H1 (cell line): ENCODE measurements around the gene ARFGEF3. TPM values are rescaled to one million over a fixed set of nuclear protein-coding genes. Genes with fewer than 3 reads are reported as not detected.

Source experiments
- CTCF ChIA-PET: fragments of 300-600 bp; sonication (Branson Sonifier 250); formaldehyde crosslinking; loops from one replicate; lab custom pipeline; 2021; ENCODE audit not compliant: partially characterized antibody; lab: Charles Lee
- POLR2A ChIA-PET: fragments of 300-600 bp; sonication (Branson Sonifier 250); formaldehyde crosslinking; loops from one replicate; lab custom pipeline; 2021; ENCODE audit warnings: inconsistent platforms; ENCODE audit not compliant: partially characterized antibody; lab: Charles Lee
- DNase-seq, 2 experiments: peaks; one replicate each; pipeline versions ENCODE4 v3.0.0 to v3.0.0-alpha.2; 2010 to 2022; ENCODE audit warnings: low spot score in 2 of 2, low read depth in 1 of 2, mixed read lengths in 1 of 2
- FAIRE-seq: peaks from 2 replicates; lab custom pipeline; 2011; peaks lifted over from hg19 to GRCh38; lab: Jason Lieb, UNC
- H2AFZ ChIP-seq: 2 replicates; pipeline ENCODE4 v1.8.1; 2012; ENCODE audit warnings: low read length, inconsistent platforms
- H2AK5ac ChIP-seq: 2 replicates; pipeline ENCODE4 v1.6.1; 2013; ENCODE audit warnings: low read depth, low read length
- H2BK120ac ChIP-seq: replicated peaks from 2 replicates; pipeline ENCODE3; 2013; ENCODE audit warnings: low read depth, low read length, inconsistent platforms
- H2BK12ac ChIP-seq: 2 replicates; pipeline ENCODE4 v1.6.1; 2013; ENCODE audit warnings: low read depth, low read length
- H2BK15ac ChIP-seq: 2 replicates; pipeline ENCODE4 v1.6.1; 2013; ENCODE audit warnings: low read length
- H2BK20ac ChIP-seq: 2 replicates; pipeline ENCODE4 v1.6.1; 2013; ENCODE audit warnings: low read length
- H2BK5ac ChIP-seq: 2 replicates; pipeline ENCODE4 v1.6.1; 2013; ENCODE audit warnings: low read depth, low read length
- H3K14ac ChIP-seq: 2 replicates; pipeline ENCODE4 v1.6.1; 2013; ENCODE audit warnings: inconsistent platforms; ENCODE audit not compliant: insufficient read length
- H3K18ac ChIP-seq: 2 replicates; pipeline ENCODE4 v1.6.1; 2013; ENCODE audit warnings: low read length; ENCODE audit errors: extremely low read depth
- H3K23ac ChIP-seq: 2 replicates; pipeline ENCODE4 v1.6.1; 2013; ENCODE audit warnings: inconsistent platforms; ENCODE audit not compliant: insufficient read length
- H3K23me2 ChIP-seq: 2 replicates; pipeline ENCODE4 v1.6.1; 2013; ENCODE audit warnings: low read depth, low read length
- H3K27ac ChIP-seq: 2 replicates; pipeline ENCODE4 v1.6.1; 2011; ENCODE audit warnings: low read depth, low read length, inconsistent platforms
- H3K27me3 ChIP-seq, 4 experiments: replicated peaks in 1 of 4; 1 replicate in 1 of 4; 2 replicates in 3 of 4; pipeline versions ENCODE4 v1.6.1 to v1.8.1; 2011 to 2013; ENCODE audit warnings: low read length in 3 of 4, mild to moderate bottlenecking in 3 of 4, inconsistent platforms in 2 of 4, mixed read lengths in 2 of 4, moderate library complexity in 1 of 4; ENCODE audit not compliant: control insufficient read depth in 3 of 4, insufficient read depth in 3 of 4; ENCODE audit errors: extremely low read depth in 1 of 4
- H3K36me3 ChIP-seq, 4 experiments: 2 replicates each; pipeline versions ENCODE4 v1.6.1 to v1.8.1; 2011 to 2013; ENCODE audit warnings: mild to moderate bottlenecking in 4 of 4, low read length in 3 of 4, moderate library complexity in 2 of 4, control low read depth in 1 of 4, inconsistent platforms in 1 of 4; ENCODE audit not compliant: insufficient read depth in 4 of 4, control insufficient read depth in 2 of 4
- H3K4ac ChIP-seq: replicated peaks from 2 replicates; pipeline ENCODE3; 2013; ENCODE audit warnings: low read length, low read depth, mixed read lengths, inconsistent platforms; ENCODE audit not compliant: insufficient read length
- H3K4me1 ChIP-seq, 4 experiments: replicated peaks in 1 of 4; 1 replicate in 1 of 4; 2 replicates in 3 of 4; pipeline versions ENCODE4 v1.6.1 to v1.8.1; 2011 to 2013; ENCODE audit warnings: low read length in 3 of 4, inconsistent platforms in 2 of 4, mixed read lengths in 1 of 4; ENCODE audit not compliant: insufficient read depth in 4 of 4, control insufficient read depth in 3 of 4
- H3K4me2 ChIP-seq, 2 experiments: 2 replicates each; pipeline versions ENCODE4 v1.6.1 to v1.8.1; 2011 to 2013; ENCODE audit warnings: low read depth in 2 of 2, low read length in 2 of 2, control low read depth in 1 of 2, inconsistent platforms in 1 of 2, mild to moderate bottlenecking in 1 of 2; ENCODE audit not compliant: insufficient read depth in 1 of 2
- H3K4me3 ChIP-seq, 4 experiments: fragments of 200-600, 300-600 bp in 1 of 4; sonication (generic), shearing (Covaris generic), sonication (Bioruptor Twin) in 1 of 4; 2 replicates each; pipeline versions ENCODE4 v1.5.1 to v1.8.1; 2011 to 2016; ENCODE audit warnings: low read length in 4 of 4, low read depth in 3 of 4, control low read depth in 2 of 4, inconsistent platforms in 2 of 4, mild to moderate bottlenecking in 2 of 4, mixed read lengths in 1 of 4, moderate library complexity in 1 of 4; ENCODE audit not compliant: insufficient read depth in 2 of 4; ENCODE audit errors: extremely low read depth in 1 of 4
- H3K56ac ChIP-seq: replicated peaks from 2 replicates; pipeline ENCODE3; 2013; ENCODE audit warnings: low read depth, mild to moderate bottlenecking, mixed read lengths, low read length, inconsistent platforms; ENCODE audit not compliant: insufficient read length
- H3K79me1 ChIP-seq: 2 replicates; pipeline ENCODE4 v1.6.1; 2013; ENCODE audit warnings: low read depth, low read length, control low read depth
- H3K79me2 ChIP-seq, 2 experiments: 2 replicates each; pipeline versions ENCODE4 v1.6.1 to v1.8.1; 2012 to 2013; ENCODE audit warnings: low read length in 2 of 2, mild to moderate bottlenecking in 2 of 2, inconsistent platforms in 1 of 2; ENCODE audit not compliant: insufficient read depth in 2 of 2, control insufficient read depth in 1 of 2
- H3K9ac ChIP-seq, 4 experiments: replicated peaks in 1 of 4; 1 replicate in 1 of 4; 2 replicates in 3 of 4; pipeline versions ENCODE4 v1.6.1 to v1.8.1; 2011 to 2013; ENCODE audit warnings: low read depth in 3 of 4, low read length in 3 of 4, control low read depth in 2 of 4, mild to moderate bottlenecking in 2 of 4, moderate library complexity in 2 of 4, inconsistent platforms in 1 of 4; ENCODE audit errors: extremely low read depth in 1 of 4
- H3K9me3 ChIP-seq, 2 experiments: 2 replicates each; pipeline versions ENCODE4 v1.6.1 to v1.8.1; 2012 to 2013; ENCODE audit warnings: mild to moderate bottlenecking in 2 of 2, moderate library complexity in 2 of 2, control low read depth in 1 of 2, inconsistent platforms in 1 of 2, low read depth in 1 of 2, low read length in 1 of 2, mixed read lengths in 1 of 2; ENCODE audit not compliant: insufficient read depth in 2 of 2
- H4K20me1 ChIP-seq, 2 experiments: replicated peaks in 1 of 2; 2 replicates each; pipeline versions ENCODE3 to v1.8.1; 2011 to 2013; ENCODE audit warnings: inconsistent platforms in 2 of 2, low read length in 2 of 2, mild to moderate bottlenecking in 1 of 2; ENCODE audit not compliant: insufficient read depth in 2 of 2, control insufficient read depth in 1 of 2
- H4K5ac ChIP-seq: 2 replicates; pipeline ENCODE4 v1.6.1; 2013; ENCODE audit warnings: low read length, low read depth, mixed read lengths, inconsistent platforms; ENCODE audit not compliant: insufficient read length
- H4K8ac ChIP-seq: 2 replicates; pipeline ENCODE4 v1.8.0; 2013; ENCODE audit warnings: mild to moderate bottlenecking, moderate library complexity, low read length, inconsistent platforms; ENCODE audit not compliant: insufficient read depth; ENCODE audit errors: extremely low read depth
- H4K91ac ChIP-seq: replicated peaks from 2 replicates; pipeline ENCODE3; 2013; ENCODE audit warnings: low read length, mixed read lengths, inconsistent platforms; ENCODE audit not compliant: insufficient read length
- BRCA1 ChIP-seq: IDR thresholded peaks from 2 replicates; pipeline ENCODE4 v1.6.1; 2012; ENCODE audit warnings: low read depth, low read length, improper control_type of control experiment
- CTBP2 ChIP-seq: IDR thresholded peaks from 2 replicates; pipeline ENCODE4 v1.7.0; 2011; ENCODE audit warnings: borderline replicate concordance, mild to moderate bottlenecking, moderate library complexity, mixed read lengths, low read length; ENCODE audit not compliant: insufficient read depth, insufficient read length
- EGR1 ChIP-seq: IDR thresholded peaks from 2 replicates; pipeline ENCODE4 v1.6.1; 2011; ENCODE audit warnings: low read depth, low read length, borderline replicate concordance
- PHF8 ChIP-seq: fragments of 200-600 bp; sonication (generic); conservative IDR thresholded peaks from 2 replicates; pipeline ENCODE4 v1.7.1; 2012; ENCODE audit warnings: low read depth, mild to moderate bottlenecking, inconsistent platforms, low read length, moderate library complexity
- RFX5 ChIP-seq: IDR thresholded peaks from 2 replicates; pipeline ENCODE4 v1.6.1; 2011; ENCODE audit warnings: low read depth, low read length, improper control_type of control experiment, borderline replicate concordance
- SIN3A ChIP-seq, 2 experiments: IDR thresholded peaks in 1 of 2; conservative IDR thresholded peaks in 1 of 2; 2 replicates each; pipeline ENCODE4 v1.6.1; 2011 to 2012; ENCODE audit warnings: low read length in 2 of 2, improper control_type of control experiment in 1 of 2, low read depth in 1 of 2, mild to moderate bottlenecking in 1 of 2
- TAF7 ChIP-seq: optimal IDR thresholded peaks from 2 replicates; pipeline ENCODE3; 2011; ENCODE audit warnings: low read depth, mild to moderate bottlenecking, inconsistent platforms, low read length, moderate library complexity, borderline replicate concordance
- YY1 ChIP-seq: IDR thresholded peaks from 2 replicates; pipeline ENCODE4 v1.6.1; 2011; ENCODE audit warnings: low read depth, mild to moderate bottlenecking, low read length
- ZNF274 ChIP-seq: IDR thresholded peaks from 2 replicates; pipeline ENCODE4 v1.7.0; 2012; ENCODE audit warnings: low read length, borderline replicate concordance; ENCODE audit errors: extremely low read depth
- WGBS, 2 experiments: shearing (Covaris generic) in 1 of 2; methylation state at CpG; one replicate each; pipeline versions ENCODE4 v1.1.6 to v1.1.7; 2013 to 2015; ENCODE audit warnings: low lambda C conversion rate in 2 of 2, mixed read lengths in 2 of 2, inconsistent platforms in 1 of 2, low coverage in 1 of 2, missing lambda C conversion rate in 1 of 2; ENCODE audit not compliant: insufficient replicate concordance in 2 of 2, insufficient coverage in 1 of 2, insufficient read length in 1 of 2; ENCODE audit errors: extremely low coverage in 1 of 2, missing lambda C conversion rate in 1 of 2; 5-methylcytosine and 5-hydroxymethylcytosine counted together
- polyA plus RNA-seq, 7 experiments: library from polyadenylated mRNA; depleted of rRNA in 3 of 7; stranded (reverse) in 5 of 7; unstranded in 2 of 7; fragments of >200 nt in 5 of 7; fragments of 200-250 nt in 2 of 7; gene quantifications; 1 replicate in 5 of 7; 2 replicates in 1 of 7; 4 replicates in 1 of 7; pipeline versions ENCODE4 v1.2.1 to v1.2.3, GENCODE V29; 2011 to 2013; ENCODE audit warnings: missing spikeins in 2 of 7, mixed read lengths in 2 of 7
- total RNA-seq: library from RNA; stranded (reverse); fragmentation: NEBNext Ultra II Directional; extraction: Animal tissue kit (Norgen Biotek cat#: 25700); gene quantifications from 2 replicates; pipeline ENCODE4 v1.2.1, GENCODE V29; 2021

ARFGEF3 gene
- total and polyA plus RNA-seq, 2 of the 8 experiments (the other 6 are each of a cell fraction or from before 2014, with no cell fraction given) = 5.8 to 23.2 TPM

- 84% methylated on average over 1 of the region's 1 CpG; no CpG with 5 or more reads in 1 of the 2 experiments for WGBS, 2 experiments
- no peak for DNase-seq
- POLR2A ChIA-PET = no interaction called here
- TF ChIP-seq BRCA1 (no peak), PHF8 (no peak), EGR1 (no peak), RFX5 (no peak), SIN3A (conservative IDR thresholded peaks at IDR 0.05 in 1 of 2, IDR thresholded peaks at IDR 0.05 in 1 of 2; ENCODE audit: low read depth in 1 of 2, low read length in 2 of 2) (no peak), CTBP2 (no peak), TAF7 (no peak), ZNF274 (no peak), YY1 (no peak)
These were observed 74.0 kb downstream of the ARFGEF3 start for GRCh38 chr6:138235693-138236092.

More at GRCh38 chr6:138235693-138236092, 74.0 kb downstream of the ARFGEF3 start:
- Histone ChIP-seq H2AK5ac (no peak overlapping the region), H3K27ac (no peak overlapping the region), H4K91ac (no peak overlapping the region), H2BK15ac (no peak overlapping the region), H3K18ac (no peak overlapping the region), H3K4ac (no peak overlapping the region), H3K27me3 (no peaks in the 10 kb centered on the region), H3K9me3 (no peaks in the 10 kb centered on the region), H4K8ac (no peak overlapping the region), H3K9ac (no peak overlapping the region), H3K4me2 (no peak overlapping the region), H4K5ac (no peak overlapping the region), H3K79me1 (no peaks in the 10 kb centered on the region), H3K23ac (no peak overlapping the region), H3K79me2 (no peaks in the 10 kb centered on the region), H3K56ac (no peak overlapping the region), H3K4me1 (no peaks in the 10 kb centered on the region), H4K20me1 (no peaks in the 10 kb centered on the region), H2BK12ac (no peak overlapping the region), H2BK20ac (no peak overlapping the region), H3K14ac (no peak overlapping the region), H2AFZ (no peak overlapping the region), H3K4me3 (no peak overlapping the region), H2BK120ac (no peak overlapping the region), H3K23me2 (no peaks in the 10 kb centered on the region), H3K36me3 (0 out of 8 replicates have a peak, but pooled peaks cover 0 to 3% (median 0%) of the 10 kb centered on the region in 4 experiments), H2BK5ac (no peak overlapping the region)
- CTCF ChIA-PET = interaction anchor here (0.6 to 2.5 kb wide), 7 partner anchors 8 to 122 kb away, joined by 3 to 7 read pairs (median 4); partner anchors contain the start of genes ARFGEF3 and PBOV1
- FAIRE-seq = no peak
